Central memory CD8-positive, alpha-beta T cell (primary cell): ENCODE measurements around the gene MYMX.

ENCODE experiments used
- ATAC-seq: fragments of 150-1000 bp; cut with Tn5 transposase; replicated peaks from 2 replicates; pipeline ENCODE4 v1.10.0; 2022; ENCODE audit warnings: mild to moderate bottlenecking, moderate FRiP score, moderate number of reproducible peaks; ENCODE audit not compliant: poor library complexity, severe bottlenecking; ENCODE audit errors: extremely low read depth
- DNase-seq, 2 donors: peaks; one replicate each; pipeline ENCODE4 v3.0.0; 2021; ENCODE audit warnings: low spot score in 2 of 2
- H3K27ac Mint-ChIP-seq: one replicate; pipeline ENCODE4 v1.8.0; 2022; ENCODE audit warnings: low read depth, mild to moderate bottlenecking, moderate library complexity, mixed read lengths
- H3K27me3 Mint-ChIP-seq: one replicate; pipeline ENCODE4 v1.8.0; 2022; ENCODE audit warnings: mixed read lengths
- H3K36me3 Mint-ChIP-seq: one replicate; pipeline ENCODE4 v1.8.0; 2022; ENCODE audit warnings: mild to moderate bottlenecking, moderate library complexity, mixed read lengths; ENCODE audit not compliant: insufficient read depth
- H3K4me1 Mint-ChIP-seq: one replicate; pipeline ENCODE4 v1.8.0; 2022; ENCODE audit warnings: mixed read lengths
- H3K4me3 Mint-ChIP-seq: one replicate; pipeline ENCODE4 v1.8.0; 2022; ENCODE audit warnings: mild to moderate bottlenecking, moderate library complexity, mixed read lengths
- H3K9me3 Mint-ChIP-seq: one replicate; pipeline ENCODE4 v1.8.0; 2022; ENCODE audit warnings: mixed read lengths

The MYMX gene

GRCh38 chr6:44216677-44217331 lies at the start of gene MYMX:
Gene MYMX (plus strand): TSS chr6:44216926. CDS start chr6:44217472, 546 bp downstream.
- Mint-ChIP-seq H3K9me3 (no peaks in the 10 kb centered on the region), H3K4me3 (no peak within 1 kb of the TSS), H3K27me3 (peaks cover 28% of the 10 kb centered on the region), H3K27ac (no peak within 1 kb of the TSS), H3K36me3 (peaks cover 1% of the 10 kb centered on the region), H3K4me1 (no peaks in the 10 kb centered on the region)
- DNase-seq (no peak), ATAC-seq (no peak)

- Mint-ChIP-seq H3K36me3 (no peaks in the 10 kb centered on the region), H3K9me3 (no peaks in the 10 kb centered on the region), H3K27me3 (peaks cover 69% of the 10 kb centered on the region), H3K4me1 (peaks cover 1% of the 10 kb centered on the region), H3K27ac (no peak overlapping the region), H3K4me3 (no peak overlapping the region)
- ATAC-seq (no peak), DNase-seq (no peak)
Observed at GRCh38 chr6:44167567-44167966, 49.2 kb upstream of the MYMX start.

GRCh38 chr6:44169154-44169553 lies 47.6 kb upstream of the MYMX start:
- H3K9me3 Mint-ChIP-seq, result no peaks in the 10 kb centered on the region
- H3K4me1 Mint-ChIP-seq, result peaks cover 5% of the 10 kb centered on the region
- peaks cover 61% of the 10 kb centered on the region for H3K27me3 Mint-ChIP-seq
- no peak overlapping the region for H3K4me3 Mint-ChIP-seq
- ATAC-seq, result no peak
- H3K36me3 Mint-ChIP-seq, result no peaks in the 10 kb centered on the region
- no peak overlapping the region for H3K27ac Mint-ChIP-seq
- no peak for DNase-seq

GRCh38 chr6:44169886-44170570 lies 46.7 kb upstream of the MYMX start:
- Mint-ChIP-seq H3K4me3 (no peak overlapping the region), H3K36me3 (no peaks in the 10 kb centered on the region), H3K27ac (no peak overlapping the region), H3K4me1 (peaks cover 5% of the 10 kb centered on the region), H3K9me3 (no peaks in the 10 kb centered on the region), H3K27me3 (peaks cover 54% of the 10 kb centered on the region)
- ATAC-seq, result no peak
- DNase-seq, result no peak

GRCh38 chr6:44171899-44172546 lies 44.7 kb upstream of the MYMX start:
- H3K4me1 Mint-ChIP-seq, result peaks cover 11% of the 10 kb centered on the region
- H3K9me3 Mint-ChIP-seq, result no peaks in the 10 kb centered on the region
- no peak overlapping the region for H3K27ac Mint-ChIP-seq
- no peaks in the 10 kb centered on the region for H3K36me3 Mint-ChIP-seq
- H3K27me3 Mint-ChIP-seq, result peaks cover 36% of the 10 kb centered on the region
- no peak overlapping the region for H3K4me3 Mint-ChIP-seq
- no peak for DNase-seq
- no peak for ATAC-seq

GRCh38 chr6:44172731-44173500 lies 43.8 kb upstream of the MYMX start:
- no peak overlapping the region for H3K27ac Mint-ChIP-seq
- peaks cover 17% of the 10 kb centered on the region for H3K4me1 Mint-ChIP-seq
- ATAC-seq, result peak; percentile 70
- H3K27me3 Mint-ChIP-seq, result peaks cover 43% of the 10 kb centered on the region
- no peak overlapping the region for H3K4me3 Mint-ChIP-seq
- peaks cover 1% of the 10 kb centered on the region for H3K36me3 Mint-ChIP-seq
- peak; percentile 50 to 71 for DNase-seq
- H3K9me3 Mint-ChIP-seq, result no peaks in the 10 kb centered on the region

- Mint-ChIP-seq H3K27ac (no peak overlapping the region), H3K4me3 (no peak overlapping the region), H3K36me3 (peaks cover 3% of the 10 kb centered on the region), H3K4me1 (peaks cover 17% of the 10 kb centered on the region), H3K27me3 (peaks cover 24% of the 10 kb centered on the region), H3K9me3 (no peaks in the 10 kb centered on the region)
- DNase-seq, result no peak
- ATAC-seq, result no peak
Observed at GRCh38 chr6:44176130-44176761, 40.5 kb upstream of the MYMX start.

GRCh38 chr6:44176762-44177509 lies 39.8 kb upstream of the MYMX start:
- peak; percentile 55 for ATAC-seq
- H3K4me3 Mint-ChIP-seq, result peak overlapping the region; percentile 44
- H3K36me3 Mint-ChIP-seq, result peaks cover 3% of the 10 kb centered on the region
- peaks cover 21% of the 10 kb centered on the region for H3K27me3 Mint-ChIP-seq
- H3K9me3 Mint-ChIP-seq, result no peaks in the 10 kb centered on the region
- DNase-seq, result peak; percentile 18 to 24
- no peak overlapping the region for H3K27ac Mint-ChIP-seq
- H3K4me1 Mint-ChIP-seq, result peaks cover 17% of the 10 kb centered on the region

GRCh38 chr6:44177691-44178423 lies 38.9 kb upstream of the MYMX start:
- DNase-seq, result no peak
- Mint-ChIP-seq H3K27ac (no peak overlapping the region), H3K27me3 (peaks cover 21% of the 10 kb centered on the region), H3K4me3 (peak overlapping the region; percentile 44), H3K9me3 (no peaks in the 10 kb centered on the region), H3K36me3 (peaks cover 3% of the 10 kb centered on the region), H3K4me1 (peaks cover 13% of the 10 kb centered on the region)
- ATAC-seq, result no peak

- Mint-ChIP-seq H3K4me3 (no peak overlapping the region), H3K27ac (no peak overlapping the region), H3K36me3 (peaks cover 3% of the 10 kb centered on the region), H3K4me1 (peaks cover 12% of the 10 kb centered on the region), H3K9me3 (no peaks in the 10 kb centered on the region), H3K27me3 (peaks cover 19% of the 10 kb centered on the region)
- no peak for DNase-seq
- no peak for ATAC-seq
Observed at GRCh38 chr6:44178424-44179071, 38.2 kb upstream of the MYMX start.

GRCh38 chr6:44179072-44179536 lies 37.6 kb upstream of the MYMX start:
- Mint-ChIP-seq H3K36me3 (peaks cover 3% of the 10 kb centered on the region), H3K4me1 (peaks cover 12% of the 10 kb centered on the region), H3K27ac (no peak overlapping the region)

More at GRCh38 chr6:44179072-44179536, 37.6 kb upstream of the MYMX start:
- DNase-seq (no peak), ATAC-seq (no peak)
- no peaks in the 10 kb centered on the region for H3K9me3 Mint-ChIP-seq
- H3K27me3 Mint-ChIP-seq, result peaks cover 18% of the 10 kb centered on the region
- no peak overlapping the region for H3K4me3 Mint-ChIP-seq
